Stimulated activated effector memory CD8-positive, alpha-beta T cell treated with anti-CD3 and anti-CD28 coated beads, Interleukin-12 subunit alpha, Interleukin-12 subunit beta, amount 100 ng/mL, for 72 hours (primary cell): ENCODE measurements around the gene RUNX1.

ENCODE experiments used
- ATAC-seq: fragments of 150-1000 bp; cut with Tn5 transposase; 2 replicates; pipeline ENCODE4 v1.10.0; 2021
- DNase-seq, 2 donors: peaks; one replicate each; pipeline ENCODE4 v3.0.0; 2021 to 2022; ENCODE audit warnings: low spot score in 2 of 2
- H3K27ac Mint-ChIP-seq: one replicate; pipeline ENCODE4 v1.8.0; 2022; ENCODE audit warnings: mild to moderate bottlenecking, mixed read lengths
- H3K36me3 Mint-ChIP-seq: one replicate; pipeline ENCODE4 v1.8.0; 2022; ENCODE audit warnings: mild to moderate bottlenecking, mixed read lengths
- H3K4me1 Mint-ChIP-seq: one replicate; pipeline ENCODE4 v1.8.0; 2022; ENCODE audit warnings: mixed read lengths
- H3K4me3 Mint-ChIP-seq: one replicate; pipeline ENCODE4 v1.8.0; 2022; ENCODE audit warnings: mild to moderate bottlenecking, mixed read lengths
- H3K9me3 Mint-ChIP-seq: one replicate; pipeline ENCODE4 v1.8.0; 2022; ENCODE audit warnings: mixed read lengths

The RUNX1 gene

DNA sequence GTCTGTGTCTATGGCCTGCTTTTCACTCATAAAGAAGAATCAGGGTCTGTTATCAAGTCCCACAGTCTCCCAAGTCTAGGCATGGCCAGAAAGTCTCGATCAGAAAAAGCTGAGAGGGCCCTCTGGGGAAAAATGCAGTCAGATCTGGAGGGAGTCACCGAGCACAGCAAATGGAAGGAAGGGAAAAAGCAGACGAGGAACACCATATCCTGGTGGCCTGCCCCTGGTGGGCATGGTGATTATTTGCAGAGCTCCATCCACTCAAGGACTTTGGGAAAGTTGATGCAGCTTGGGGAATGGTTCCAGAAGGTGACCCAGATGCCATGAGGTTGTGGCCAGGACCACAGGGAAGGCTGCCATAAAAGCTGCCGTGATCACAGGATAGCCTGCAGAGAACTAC, 191.2 kb downstream of the RUNX1 start:
- peaks cover 47% of the 10 kb centered on the region for H3K4me1 Mint-ChIP-seq
- no peaks in the 10 kb centered on the region for H3K9me3 Mint-ChIP-seq
- peak overlapping the region; percentile 55 for H3K27ac Mint-ChIP-seq
- ATAC-seq (no peak), DNase-seq (no peak)
- H3K36me3 Mint-ChIP-seq, result peaks cover 100% of the 10 kb centered on the region
- H3K4me3 Mint-ChIP-seq, result no peak overlapping the region

DNA sequence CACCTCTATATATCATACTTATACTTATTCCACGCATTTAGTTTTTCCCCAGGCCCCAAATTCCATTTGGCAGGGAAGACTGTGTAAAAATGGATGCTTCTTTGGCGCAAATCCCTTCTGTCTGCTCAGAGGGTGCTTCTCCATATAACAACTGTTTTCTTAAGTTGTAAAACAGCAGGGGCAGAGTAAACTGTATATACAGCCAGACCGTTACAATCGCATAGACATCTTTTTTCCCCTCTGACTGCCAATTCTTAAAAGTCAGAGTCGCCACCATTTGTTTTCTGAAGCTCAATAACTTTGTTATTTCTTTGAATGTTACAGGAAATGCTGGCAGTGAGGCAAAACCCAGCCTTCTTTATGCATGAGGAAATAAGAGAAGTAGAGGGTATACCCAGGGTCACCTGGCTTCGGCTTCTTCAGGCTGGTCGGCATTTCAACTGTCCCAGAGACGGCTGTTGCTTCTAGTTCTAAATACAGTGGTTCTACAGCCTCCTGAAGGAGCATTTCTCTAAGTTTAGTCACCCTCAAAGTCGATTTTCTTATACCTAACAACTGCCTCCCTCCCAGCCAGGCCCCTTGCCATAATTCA, 191.9 kb downstream of the RUNX1 start:
- Mint-ChIP-seq H3K9me3 (no peaks in the 10 kb centered on the region), H3K36me3 (peaks cover 100% of the 10 kb centered on the region), H3K27ac (peak overlapping the region; percentile 55), H3K4me3 (no peak overlapping the region), H3K4me1 (peaks cover 47% of the 10 kb centered on the region)
- DNase-seq, result no peak
- no peak for ATAC-seq

DNA sequence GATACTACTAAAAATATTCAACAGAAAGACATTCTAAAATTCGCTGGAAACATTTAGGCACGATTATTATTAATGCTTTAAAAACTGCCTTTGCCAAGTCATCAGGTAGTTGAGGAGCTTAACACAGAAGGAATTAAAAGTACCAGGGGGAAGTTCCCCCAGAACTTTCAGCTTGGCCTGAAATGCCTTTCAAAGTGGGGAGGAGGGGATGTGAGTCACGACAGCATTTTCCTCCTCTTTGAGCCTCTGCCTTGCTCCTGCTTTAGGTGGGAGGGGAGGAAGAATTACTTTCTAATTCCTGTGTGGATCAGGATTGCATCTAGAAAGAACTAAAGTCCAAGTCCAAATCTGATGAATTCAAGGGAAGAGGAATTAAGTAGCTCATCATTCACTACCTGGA, 196.7 kb downstream of the RUNX1 start:
- ATAC-seq, result no peak
- no peak for DNase-seq
- H3K4me3 Mint-ChIP-seq, result no peak overlapping the region
- H3K9me3 Mint-ChIP-seq, result no peaks in the 10 kb centered on the region
- peak overlapping the region; percentile 58 for H3K27ac Mint-ChIP-seq
- H3K36me3 Mint-ChIP-seq, result peaks cover 98% of the 10 kb centered on the region
- peaks cover 27% of the 10 kb centered on the region for H3K4me1 Mint-ChIP-seq

DNA sequence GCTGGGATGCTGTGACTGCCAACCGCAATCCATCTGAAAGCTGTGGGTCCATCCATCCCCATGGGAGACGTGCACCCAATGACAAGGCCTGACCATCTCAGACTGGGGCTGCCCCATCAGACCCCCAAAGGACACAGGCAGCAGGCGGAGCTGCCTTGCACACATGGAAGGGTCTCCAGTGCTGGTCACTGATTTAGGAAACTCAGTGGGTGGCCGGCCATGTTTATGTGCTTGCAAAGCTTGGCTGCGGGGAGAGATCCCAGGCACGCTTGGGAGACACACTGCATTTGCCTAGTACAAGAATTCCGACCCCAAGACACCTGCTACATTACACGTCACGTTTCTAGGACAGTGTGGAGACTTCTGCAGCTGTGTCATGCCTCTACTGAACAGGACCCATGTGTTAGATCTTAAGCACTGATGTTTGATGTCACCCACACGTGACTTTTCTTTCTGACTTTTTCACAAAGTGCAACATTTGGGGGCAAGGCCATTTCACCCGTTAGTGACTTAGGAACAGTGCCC, 198.9 kb downstream of the RUNX1 start:
- DNase-seq (no peak), ATAC-seq (no peak)
- no peak overlapping the region for H3K4me3 Mint-ChIP-seq
- peaks cover 43% of the 10 kb centered on the region for H3K4me1 Mint-ChIP-seq
- H3K36me3 Mint-ChIP-seq, result peaks cover 98% of the 10 kb centered on the region
- no peak overlapping the region for H3K27ac Mint-ChIP-seq
- no peaks in the 10 kb centered on the region for H3K9me3 Mint-ChIP-seq

DNA sequence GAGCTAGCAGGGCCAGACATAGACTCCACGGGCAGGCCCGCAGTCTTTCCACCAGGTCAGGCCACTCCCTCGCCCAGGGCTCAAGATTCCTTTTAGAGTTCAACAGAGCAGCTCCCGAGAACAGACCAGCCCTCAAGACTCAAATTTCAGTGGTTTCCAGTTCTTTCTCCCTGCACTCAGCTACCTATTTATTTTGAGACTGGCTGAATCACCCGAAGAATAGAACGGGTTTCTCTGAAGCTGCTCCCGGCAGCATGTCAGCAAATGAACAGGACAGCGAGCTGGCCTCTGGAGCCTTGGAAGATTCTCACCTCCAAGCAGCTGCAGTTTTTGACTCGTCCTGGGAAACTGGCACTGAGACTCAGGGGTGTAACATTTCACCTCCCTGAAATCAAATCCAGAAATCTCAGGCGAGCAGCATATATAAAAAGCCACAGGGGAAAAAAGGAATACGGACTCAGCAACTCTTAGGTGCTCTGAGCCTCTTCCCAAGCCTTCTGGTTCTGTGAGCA, 202.4 kb downstream of the RUNX1 start:
- DNase-seq (no peak), ATAC-seq (no peak)
- peak overlapping the region; percentile 18 for H3K4me3 Mint-ChIP-seq
- H3K36me3 Mint-ChIP-seq, result peaks cover 97% of the 10 kb centered on the region
- no peak overlapping the region for H3K27ac Mint-ChIP-seq
- no peaks in the 10 kb centered on the region for H3K9me3 Mint-ChIP-seq
- H3K4me1 Mint-ChIP-seq, result peaks cover 49% of the 10 kb centered on the region

DNA sequence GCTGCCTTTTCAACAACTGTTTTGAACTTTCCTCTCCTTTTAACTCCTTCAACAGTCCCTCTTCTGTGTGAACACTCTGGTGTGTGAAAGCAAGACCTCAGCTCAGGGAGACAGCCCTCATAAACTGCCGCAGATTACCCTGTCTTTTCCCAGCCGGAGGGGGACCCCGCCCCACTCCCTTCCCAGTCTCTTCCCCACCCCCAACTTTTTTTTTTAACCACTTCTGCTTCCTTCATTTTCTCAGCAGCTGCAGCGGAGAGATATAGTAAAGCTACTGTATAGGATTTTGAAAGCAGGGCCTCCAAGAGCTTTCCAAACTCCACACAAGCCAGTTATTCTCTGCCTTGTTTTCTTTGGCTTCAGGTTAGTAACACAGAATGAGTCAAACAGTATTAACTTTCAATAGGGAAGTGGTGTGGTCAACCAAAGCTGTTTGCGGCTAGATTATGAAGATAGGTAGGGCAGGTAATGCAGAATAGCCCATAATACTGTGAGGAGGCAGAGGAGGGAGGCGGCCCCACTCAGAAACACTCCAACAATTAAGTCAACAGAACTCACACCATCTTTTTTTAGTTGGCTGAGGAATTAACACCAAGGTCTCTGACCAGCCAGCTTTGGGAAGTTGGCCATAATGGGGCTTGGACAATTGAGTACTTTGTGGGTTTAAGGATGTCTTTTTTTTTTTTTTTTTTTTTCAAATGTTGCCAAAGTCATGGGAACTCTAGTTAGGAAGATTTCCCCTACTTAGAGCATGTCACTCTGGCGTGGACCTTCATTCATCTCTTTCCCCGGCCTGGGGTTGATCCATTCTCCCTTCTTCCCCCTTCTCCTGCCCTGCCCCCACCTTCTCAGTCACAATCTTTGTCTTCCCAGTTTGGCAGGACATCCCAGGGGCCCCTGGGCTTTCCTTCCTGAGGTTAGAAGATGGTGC, 203.3 kb downstream of the RUNX1 start:
- Mint-ChIP-seq H3K36me3 (peaks cover 97% of the 10 kb centered on the region), H3K9me3 (no peaks in the 10 kb centered on the region), H3K4me3 (peak overlapping the region; percentile 18), H3K27ac (peak overlapping the region; percentile 69), H3K4me1 (peaks cover 49% of the 10 kb centered on the region)
- peak; percentile 96 for ATAC-seq
- DNase-seq, result peak; percentile 11 to 62

DNA sequence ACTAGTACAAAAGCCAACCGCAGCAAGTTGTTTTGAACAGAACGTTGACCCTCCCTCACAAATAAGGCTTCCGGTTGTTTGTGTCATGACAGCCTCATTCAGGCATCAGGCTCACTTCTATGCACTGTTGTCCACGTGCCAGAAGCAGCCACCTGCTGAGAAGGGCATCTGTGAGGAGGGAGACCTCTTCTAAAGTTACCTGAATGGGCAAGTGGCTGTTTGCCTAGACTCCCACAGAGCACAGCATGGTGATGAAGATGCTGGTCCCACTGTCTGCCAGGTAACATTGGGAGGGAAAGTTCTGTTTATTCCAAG, 204.2 kb downstream of the RUNX1 start:
- H3K4me3 Mint-ChIP-seq, result no peak overlapping the region
- peaks cover 58% of the 10 kb centered on the region for H3K4me1 Mint-ChIP-seq
- H3K36me3 Mint-ChIP-seq, result peaks cover 97% of the 10 kb centered on the region
- no peak for DNase-seq
- ATAC-seq, result no peak
- H3K27ac Mint-ChIP-seq, result peak overlapping the region; percentile 20
- no peaks in the 10 kb centered on the region for H3K9me3 Mint-ChIP-seq

DNA sequence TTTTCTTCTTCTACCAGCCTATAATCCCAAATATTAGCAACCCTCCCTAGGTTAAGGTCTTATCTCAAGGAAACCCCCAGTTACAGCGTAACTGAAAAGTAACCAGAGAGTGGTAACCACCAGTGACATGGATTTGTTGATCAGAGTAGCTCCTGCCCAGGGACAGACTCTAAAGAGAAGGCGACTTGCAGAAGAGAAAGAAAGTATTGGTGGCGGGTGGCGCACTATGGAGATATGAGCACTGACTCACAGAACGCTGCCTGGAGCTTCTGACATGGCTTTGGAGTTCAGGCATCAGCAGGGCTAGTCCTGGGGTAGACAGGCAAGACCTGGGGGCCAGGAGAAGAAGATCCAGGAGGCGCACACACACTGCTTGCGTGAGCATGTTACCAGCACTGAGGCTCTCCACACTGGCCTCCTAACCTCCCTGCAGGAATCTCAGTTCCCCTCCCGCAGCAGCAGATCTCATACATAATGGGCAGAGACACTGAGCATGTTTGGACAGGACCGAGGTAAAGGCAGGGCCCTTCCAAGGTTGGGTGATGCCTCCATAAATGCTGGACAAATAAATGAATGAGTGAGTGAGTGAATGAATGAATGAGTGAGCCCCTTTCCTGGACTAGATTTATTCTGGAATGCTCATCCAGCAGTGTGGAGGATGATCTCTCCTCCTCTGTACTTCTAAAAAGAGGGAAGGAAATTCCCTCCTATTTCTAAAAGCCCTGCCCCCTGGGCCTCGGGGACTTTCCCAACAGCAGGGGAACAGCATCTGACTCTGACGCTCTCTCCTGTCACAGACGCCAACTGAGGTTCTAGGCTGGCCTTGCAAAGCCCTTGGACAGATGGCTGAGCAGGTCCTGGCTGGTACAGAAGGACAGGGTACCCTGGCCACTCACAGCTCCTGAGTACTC, 204.8 kb downstream of the RUNX1 start:
- peaks cover 65% of the 10 kb centered on the region for H3K4me1 Mint-ChIP-seq
- no peak for DNase-seq
- peaks cover 97% of the 10 kb centered on the region for H3K36me3 Mint-ChIP-seq
- no peaks in the 10 kb centered on the region for H3K9me3 Mint-ChIP-seq
- peak; percentile 17 for ATAC-seq
- H3K4me3 Mint-ChIP-seq, result no peak overlapping the region
- H3K27ac Mint-ChIP-seq, result peak overlapping the region; percentile 20

DNA sequence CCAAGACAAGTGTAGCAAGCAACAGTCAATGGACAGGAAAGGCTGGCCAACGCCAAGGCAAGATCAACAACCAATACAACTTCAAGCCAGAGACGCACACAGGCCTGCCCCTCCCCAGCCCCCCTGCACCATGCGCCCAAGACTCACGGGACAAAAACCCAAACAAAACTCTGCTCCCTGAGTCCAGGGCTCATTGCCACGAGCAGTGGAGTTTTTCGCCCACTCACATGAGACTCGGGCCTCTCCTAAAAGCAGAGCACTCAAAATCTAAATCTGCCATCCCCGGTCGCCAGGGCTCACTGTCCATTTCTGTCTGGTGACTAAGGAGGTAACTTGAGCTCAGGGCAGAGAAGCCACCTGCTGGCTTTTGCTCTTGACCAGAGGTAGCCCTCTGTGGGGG, 205.5 kb downstream of the RUNX1 start:
- Mint-ChIP-seq H3K27ac (no peak overlapping the region), H3K36me3 (peaks cover 99% of the 10 kb centered on the region)

DNA sequence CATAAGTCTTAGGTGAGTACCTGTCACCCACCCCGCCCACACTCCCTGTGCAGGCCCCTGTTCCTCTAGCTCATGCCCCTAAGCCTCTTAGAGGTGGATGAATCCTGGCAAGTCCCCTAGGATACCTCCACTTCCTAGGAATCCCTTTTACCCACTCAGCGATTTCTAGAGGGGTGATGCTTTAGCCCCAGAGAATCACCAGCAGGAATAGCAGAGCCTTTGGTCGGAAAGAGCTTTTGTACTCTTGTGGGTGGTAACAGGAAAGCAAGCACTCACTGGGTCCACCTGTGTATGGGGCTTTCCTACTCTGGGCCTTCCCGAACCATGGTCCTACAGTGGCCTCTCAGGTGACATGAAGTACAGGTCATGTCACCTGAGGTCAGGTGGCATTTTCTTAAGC, 207.9 kb downstream of the RUNX1 start:
- peaks cover 78% of the 10 kb centered on the region for H3K4me1 Mint-ChIP-seq
- H3K4me3 Mint-ChIP-seq, result no peak overlapping the region
- peaks cover 99% of the 10 kb centered on the region for H3K36me3 Mint-ChIP-seq

More for the DNA sequence above, 205.5 kb downstream of the RUNX1 start:
- Mint-ChIP-seq H3K4me3 (no peak overlapping the region), H3K4me1 (peaks cover 71% of the 10 kb centered on the region), H3K9me3 (no peaks in the 10 kb centered on the region)
- DNase-seq (no peak), ATAC-seq (no peak)

DNA sequence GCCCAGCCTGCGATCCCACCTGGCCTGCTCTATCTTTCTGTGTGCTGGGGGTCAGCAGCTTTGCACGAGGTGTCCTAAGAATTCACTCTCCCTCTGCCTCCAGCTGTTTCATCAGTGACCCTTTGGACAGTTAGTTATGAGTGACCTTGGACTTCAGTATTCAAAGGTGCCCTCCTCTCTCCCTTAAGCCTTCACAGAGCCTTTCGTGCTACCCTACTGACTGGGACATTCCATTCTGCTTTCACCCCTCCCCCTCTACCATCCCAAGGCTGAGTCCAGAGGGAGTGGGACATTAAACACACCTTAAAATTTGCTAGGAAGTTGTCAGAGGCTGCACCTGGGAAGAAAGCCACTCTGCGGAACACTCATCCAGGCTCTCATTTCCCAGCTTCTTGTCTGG, 208.4 kb downstream of the RUNX1 start:
- H3K9me3 Mint-ChIP-seq, result no peaks in the 10 kb centered on the region
- no peak for DNase-seq
- peaks cover 99% of the 10 kb centered on the region for H3K36me3 Mint-ChIP-seq
- ATAC-seq, result no peak
- H3K4me1 Mint-ChIP-seq, result peaks cover 78% of the 10 kb centered on the region
- H3K4me3 Mint-ChIP-seq, result no peak overlapping the region
- peak overlapping the region; percentile 78 for H3K27ac Mint-ChIP-seq

More for the DNA sequence above, 207.9 kb downstream of the RUNX1 start:
- H3K27ac Mint-ChIP-seq, result peak overlapping the region; percentile 78
- no peak for ATAC-seq
- DNase-seq, result no peak
- no peaks in the 10 kb centered on the region for H3K9me3 Mint-ChIP-seq

DNA sequence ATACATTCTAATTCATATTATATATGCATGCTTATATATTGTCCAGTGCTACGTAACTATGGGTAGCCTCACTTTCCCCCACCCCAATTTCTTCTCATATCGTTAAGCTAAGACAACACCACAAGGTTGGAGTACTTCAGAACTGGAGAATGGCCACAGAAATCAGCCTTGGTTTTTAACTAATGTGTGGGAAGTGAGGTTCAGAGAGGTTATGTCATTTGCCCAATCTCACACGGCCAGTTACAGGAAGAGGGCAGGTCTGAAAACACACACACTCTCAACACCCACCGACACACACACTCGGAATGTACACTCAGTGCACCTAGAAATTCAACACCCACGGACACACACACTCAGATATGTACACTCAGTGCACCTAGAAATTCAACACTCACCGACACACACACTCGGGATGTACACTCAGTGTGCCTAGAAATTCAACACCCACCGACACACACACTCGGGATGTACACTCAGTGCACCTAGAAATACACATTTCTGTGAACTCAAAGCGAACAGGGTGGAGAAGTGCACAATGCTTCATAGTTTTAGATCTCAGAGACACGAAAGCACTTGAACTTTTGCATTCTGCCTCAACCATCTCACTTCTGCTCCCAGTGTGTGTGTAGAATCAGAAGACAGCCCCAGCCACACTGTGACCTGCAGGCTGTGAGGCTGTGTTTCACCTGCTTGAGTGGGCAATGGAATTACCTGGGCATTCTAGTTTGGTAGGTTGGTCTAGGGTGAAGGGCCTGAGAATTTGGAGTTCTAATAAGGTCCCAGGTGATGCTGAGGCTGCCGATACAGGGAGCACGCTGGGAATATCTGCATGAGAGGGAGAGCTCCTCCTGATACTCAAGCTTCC, 209.9 kb downstream of the RUNX1 start:
- Mint-ChIP-seq H3K27ac (peak overlapping the region; percentile 67), H3K4me3 (no peak overlapping the region)
- ATAC-seq, result no peak

DNA sequence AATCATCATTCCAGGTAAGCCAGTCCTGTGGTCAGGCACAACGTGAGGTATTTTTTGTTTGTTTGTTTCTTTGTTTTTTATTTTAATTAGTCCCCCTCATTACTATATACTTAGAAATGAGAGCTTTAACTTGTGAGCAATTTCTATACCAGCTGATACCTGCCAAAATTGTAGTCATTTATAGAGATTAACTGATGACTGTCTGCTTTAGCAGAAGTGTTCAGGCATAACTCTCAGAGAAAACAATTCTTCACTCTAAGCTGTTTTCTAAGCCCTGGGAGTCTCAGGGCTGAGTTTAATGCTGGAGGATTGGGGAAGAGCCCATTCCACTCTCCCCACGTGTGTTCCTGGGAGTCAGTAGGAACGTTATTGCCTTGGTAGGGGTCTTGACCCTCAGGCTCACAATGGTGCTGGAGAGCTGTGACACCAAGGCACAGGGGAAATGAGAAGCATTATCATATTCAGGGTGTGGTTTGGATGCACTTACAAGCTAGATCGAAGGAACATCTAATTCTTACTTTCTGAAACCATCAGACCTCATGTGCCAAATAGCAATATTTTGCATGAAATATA, 212.1 kb downstream of the RUNX1 start:
- peaks cover 64% of the 10 kb centered on the region for H3K4me1 Mint-ChIP-seq
- H3K4me3 Mint-ChIP-seq, result no peak overlapping the region
- peak overlapping the region; percentile 50 for H3K27ac Mint-ChIP-seq
- DNase-seq (no peak), ATAC-seq (peak; percentile 67)
- peaks cover 100% of the 10 kb centered on the region for H3K36me3 Mint-ChIP-seq
- H3K9me3 Mint-ChIP-seq, result no peaks in the 10 kb centered on the region

More for the DNA sequence above, 209.9 kb downstream of the RUNX1 start:
- peaks cover 77% of the 10 kb centered on the region for H3K4me1 Mint-ChIP-seq
- no peak for DNase-seq
- no peaks in the 10 kb centered on the region for H3K9me3 Mint-ChIP-seq
- peaks cover 99% of the 10 kb centered on the region for H3K36me3 Mint-ChIP-seq
